GM21367 (cell line): Measurements from ENCODE around the gene TEX38.
A peak's percentile ranks its signal among the peaks of the same experiment; 100 is the strongest.
"Not testable (repeated sequence)": the region's sequence is repeated elsewhere in the genome, so short reads cannot be mapped to it uniquely, and the experiment has no call there.

Source experiments
- ATAC-seq: cut with Tn5 transposase; IDR thresholded peaks from one replicate; pipeline ENCODE4 v1.9.1; 2021; ENCODE audit not compliant: unreplicated experiment

TEX38 gene

GRCh38 chr1:46687093-46687659, 15.5 kb downstream of the TEX38 start:
- ATAC-seq, result no peak

GRCh38 chr1:46687921-46688509, 16.4 kb downstream of the TEX38 start:
- no peak for ATAC-seq

GRCh38 chr1:46689356-46689755, 17.7 kb downstream of the TEX38 start:
- no peak for ATAC-seq

GRCh38 chr1:46689897-46690296, 18.2 kb downstream of the TEX38 start:
- no peak for ATAC-seq

- ATAC-seq, result no peak
Observed at GRCh38 chr1:46690931-46691421, 19.3 kb downstream of the TEX38 start.

GRCh38 chr1:46691997-46692790, 20.5 kb downstream of the TEX38 start:
- ATAC-seq, result no peak

GRCh38 chr1:46692811-46693770, 21.4 kb downstream of the TEX38 start:
- ATAC-seq, result no peak

- not testable (repeated sequence) for ATAC-seq
Observed at GRCh38 chr1:46694676-46695075, 23.0 kb downstream of the TEX38 start.

GRCh38 chr1:46697053-46697452, 25.4 kb downstream of the TEX38 start:
- no peak for ATAC-seq

GRCh38 chr1:46699666-46700065, 28.0 kb downstream of the TEX38 start:
- no peak for ATAC-seq

GRCh38 chr1:46703927-46704641, 32.4 kb downstream of the TEX38 start:
- no peak for ATAC-seq

- no peak for ATAC-seq
Observed at GRCh38 chr1:46705408-46705807, 33.8 kb downstream of the TEX38 start.

GRCh38 chr1:46708121-46708520, 36.5 kb downstream of the TEX38 start:
- no peak for ATAC-seq

GRCh38 chr1:46714976-46715375, 43.3 kb downstream of the TEX38 start:
- ATAC-seq, result no peak

- ATAC-seq, result no peak
Observed at GRCh38 chr1:46717654-46718053, 46.0 kb downstream of the TEX38 start.

GRCh38 chr1:46718340-46718726, 46.7 kb downstream of the TEX38 start:
- ATAC-seq, result no peak

GRCh38 chr1:46718727-46719622, 47.3 kb downstream of the TEX38 start, which contains the start of gene EFCAB14:
Gene EFCAB14, minus strand, starts transcription at chr1:46719114. Its CDS starts 1,027 bp downstream, at chr1:46718087.
- peak; percentile 93 for ATAC-seq

- no peak for ATAC-seq
Observed at GRCh38 chr1:46719689-46720088, 48.0 kb downstream of the TEX38 start.

GRCh38 chr1:46720319-46720718, 48.7 kb downstream of the TEX38 start:
- not testable (repeated sequence) for ATAC-seq
